ENCODE measurements around the gene PROX2.

DNA sequence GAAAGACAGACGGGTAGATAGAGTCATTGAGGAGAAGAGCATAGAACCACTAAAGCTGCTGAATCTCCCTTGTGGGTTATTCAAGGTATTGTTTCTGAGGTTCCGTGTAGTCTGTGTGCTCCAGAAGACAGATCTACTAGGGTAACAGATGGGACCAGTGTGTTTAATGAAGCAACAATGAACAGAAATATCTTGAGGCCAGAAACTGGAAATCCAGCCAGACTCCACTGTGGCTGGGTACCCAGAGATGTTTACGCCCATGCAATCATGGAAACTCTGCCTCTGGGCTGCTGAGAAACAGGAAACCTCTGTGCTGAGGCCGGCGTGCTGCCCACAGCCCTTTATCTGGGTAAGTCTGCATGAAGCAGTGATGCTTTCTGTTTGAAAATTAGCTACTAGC, 8.3 kb downstream of the PROX2 start:
- no peak for TF ChIP-seq POLR2A (IDR thresholded peaks at IDR 0.05)
- no peak for TF ChIP-seq CTCF (IDR thresholded peaks at IDR 0.05)
